Lung (tissue), 12 donors: ENCODE results near the gene ANKRD55. TPM values are rescaled to one million over a fixed set of nuclear protein-coding genes. Genes with fewer than 3 reads are reported as not detected.

Source experiments
- ATAC-seq: fragments of 200-7000 bp; cut with Tn5 transposase; one replicate; pipeline ENCODE4 v1.9.1; 2020; ENCODE audit warnings: moderate number of reproducible peaks; ENCODE audit not compliant: insufficient read depth, low FRiP score
- DNase-seq, 3 donors: peaks; one replicate each; pipeline ENCODE4 v3.0.0-alpha.2; 2013 to 2017
- H3K27ac ChIP-seq, 2 donors: one replicate each; pipeline ENCODE4 v1.5.1; 2013; ENCODE audit warnings: mild to moderate bottlenecking in 2 of 2, moderate library complexity in 2 of 2, control low read depth in 1 of 2, inconsistent platforms in 1 of 2, low read depth in 1 of 2, low read length in 1 of 2
- H3K27me3 ChIP-seq, 3 donors: one replicate each; pipeline ENCODE4 v1.5.1; 2013; ENCODE audit warnings: low read length in 2 of 3; ENCODE audit not compliant: control insufficient read depth in 3 of 3, insufficient read depth in 3 of 3
- H3K36me3 ChIP-seq, 4 donors: one replicate each; pipeline ENCODE4 v1.5.1; 2013; ENCODE audit warnings: low read length in 4 of 4, mild to moderate bottlenecking in 1 of 4, moderate library complexity in 1 of 4; ENCODE audit not compliant: control insufficient read depth in 4 of 4, insufficient read depth in 4 of 4
- H3K4me1 ChIP-seq, 5 donors: one replicate each; pipeline ENCODE4 v1.5.1; 2013; ENCODE audit warnings: low read length in 5 of 5, mild to moderate bottlenecking in 2 of 5, moderate library complexity in 1 of 5; ENCODE audit not compliant: control insufficient read depth in 5 of 5, insufficient read depth in 5 of 5
- H3K4me3 ChIP-seq: one replicate; pipeline ENCODE4 v1.5.1; 2013; ENCODE audit warnings: mild to moderate bottlenecking, control low read depth, moderate library complexity
- H3K9ac ChIP-seq, 2 donors: one replicate each; pipeline ENCODE4 v1.5.1; 2013; ENCODE audit warnings: low read length in 2 of 2, control low read depth in 1 of 2; ENCODE audit not compliant: insufficient read depth in 1 of 2
- H3K9me3 ChIP-seq, 4 donors: one replicate each; pipeline ENCODE4 v1.5.1; 2013; ENCODE audit warnings: low read length in 3 of 4, mild to moderate bottlenecking in 1 of 4, moderate library complexity in 1 of 4; ENCODE audit not compliant: control insufficient read depth in 4 of 4, insufficient read depth in 3 of 4
- WGBS, 2 donors: extraction: QIAGEN DNeasy Blood & Tissue Kit; methylation state at CpG; one replicate each; pipeline ENCODE4 v1.1.7; 2013; 5-methylcytosine and 5-hydroxymethylcytosine counted together
- polyA plus RNA-seq, 2 donors: library from polyadenylated mRNA; stranded (reverse); fragments of 200-250 nt; gene quantifications; one replicate each; pipeline ENCODE4 v1.2.1, GENCODE V29; 2013
- total RNA-seq, 2 donors: library from RNA; depleted of rRNA in 1 of 2; stranded (reverse); fragments of >200 nt in 1 of 2; gene quantifications; one replicate each; pipeline ENCODE4 v1.2.1, GENCODE V29; 2014 to 2021
- TF ChIP-seq, protein P1 (sequence below): IDR thresholded peaks from 2 replicates; pipeline ENCODE4 v1.5.1; 2012; ENCODE audit warnings: mild to moderate bottlenecking; ENCODE audit errors: control extremely low read depth, extremely low read depth
- donor health status: control.
- donor health status: control.
- donor health status: Bipolar disorder and iron deficiency.
- donor health status: healthy.
- donor health status: DM: yes; HTN: yes; CAD: no.

ANKRD55 gene
- total and polyA plus RNA-seq, 4 donors: 0.06 to 0.50 (median 0.28) TPM

DNA sequence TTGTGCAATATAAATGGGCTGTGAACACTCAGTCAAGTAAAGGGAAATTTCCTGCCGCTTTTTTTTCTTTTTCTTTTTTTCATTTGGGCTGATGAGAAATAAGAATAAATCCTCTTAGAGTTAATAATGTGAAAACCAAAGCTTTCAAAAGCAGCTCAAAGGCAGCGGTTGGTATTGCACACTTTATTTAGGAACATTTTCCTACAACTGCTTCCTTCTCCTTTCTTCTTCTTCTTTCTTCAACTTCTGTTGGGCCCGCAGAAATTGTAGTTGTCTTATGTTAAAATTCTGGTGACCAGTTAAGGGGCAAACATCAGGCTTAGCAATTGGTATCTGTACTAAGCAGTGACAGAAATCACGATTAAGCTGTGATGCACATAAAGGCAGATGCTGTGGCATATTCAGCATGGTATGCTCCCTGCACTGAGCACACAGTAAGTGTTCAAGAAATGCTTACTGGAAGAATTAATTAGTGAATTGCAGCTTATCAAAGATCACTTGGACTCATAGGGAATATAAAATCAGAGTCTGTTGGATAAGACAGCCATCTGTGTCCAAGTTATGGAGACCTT, 85.4 kb downstream of the ANKRD55 start:
- Histone ChIP-seq H3K9ac (no peak overlapping the region), H3K9me3 (no peaks in the 10 kb centered on the region), H3K27ac (no peak overlapping the region), H3K27me3 (no peaks in the 10 kb centered on the region), H3K36me3 (no peaks in the 10 kb centered on the region), H3K4me3 (no peak overlapping the region), H3K4me1 (peaks cover 0 to 8% (median 0%) of the 10 kb centered on the region in 5 donors)
- ATAC-seq (no peak), DNase-seq (no peak)
- WGBS, 2 donors: 28 to 62% methylated on average over 4 of the region's 4 CpGs
- TF ChIP-seq, protein P1, sequence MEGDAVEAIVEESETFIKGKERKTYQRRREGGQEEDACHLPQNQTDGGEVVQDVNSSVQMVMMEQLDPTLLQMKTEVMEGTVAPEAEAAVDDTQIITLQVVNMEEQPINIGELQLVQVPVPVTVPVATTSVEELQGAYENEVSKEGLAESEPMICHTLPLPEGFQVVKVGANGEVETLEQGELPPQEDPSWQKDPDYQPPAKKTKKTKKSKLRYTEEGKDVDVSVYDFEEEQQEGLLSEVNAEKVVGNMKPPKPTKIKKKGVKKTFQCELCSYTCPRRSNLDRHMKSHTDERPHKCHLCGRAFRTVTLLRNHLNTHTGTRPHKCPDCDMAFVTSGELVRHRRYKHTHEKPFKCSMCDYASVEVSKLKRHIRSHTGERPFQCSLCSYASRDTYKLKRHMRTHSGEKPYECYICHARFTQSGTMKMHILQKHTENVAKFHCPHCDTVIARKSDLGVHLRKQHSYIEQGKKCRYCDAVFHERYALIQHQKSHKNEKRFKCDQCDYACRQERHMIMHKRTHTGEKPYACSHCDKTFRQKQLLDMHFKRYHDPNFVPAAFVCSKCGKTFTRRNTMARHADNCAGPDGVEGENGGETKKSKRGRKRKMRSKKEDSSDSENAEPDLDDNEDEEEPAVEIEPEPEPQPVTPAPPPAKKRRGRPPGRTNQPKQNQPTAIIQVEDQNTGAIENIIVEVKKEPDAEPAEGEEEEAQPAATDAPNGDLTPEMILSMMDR: no peak

GRCh38 chr5:56147106-56147505, 86.0 kb downstream of the ANKRD55 start:
- Histone ChIP-seq H3K27ac (no peak overlapping the region), H3K9ac (no peak overlapping the region), H3K27me3 (no peaks in the 10 kb centered on the region), H3K4me1 (peaks cover 0 to 5% (median 0%) of the 10 kb centered on the region in 5 donors), H3K36me3 (no peaks in the 10 kb centered on the region), H3K4me3 (no peak overlapping the region), H3K9me3 (no peaks in the 10 kb centered on the region)
- ATAC-seq (no peak), DNase-seq (no peak)
- TF ChIP-seq, protein P1: no peak

DNA sequence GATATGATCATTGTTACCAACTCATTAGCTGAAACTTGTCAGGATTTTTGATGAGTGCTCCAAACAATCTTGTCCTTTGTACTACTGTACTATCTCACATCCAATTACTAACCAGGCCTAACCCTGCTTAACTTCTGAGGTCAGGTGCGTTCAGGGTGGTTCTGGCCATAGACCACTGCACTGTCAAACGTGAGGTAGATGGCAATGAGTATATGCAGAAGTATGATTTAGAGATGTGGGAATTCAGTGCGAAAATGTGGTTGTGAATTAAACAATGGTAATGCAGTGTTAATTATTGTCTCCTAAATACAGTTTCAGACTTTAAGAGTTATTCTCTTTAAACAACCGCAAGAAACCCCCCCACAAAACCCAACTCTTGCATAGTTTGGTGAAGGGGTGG, 86.5 kb downstream of the ANKRD55 start:
- Histone ChIP-seq H3K36me3 (no peaks in the 10 kb centered on the region), H3K4me3 (no peak overlapping the region), H3K9ac (no peak overlapping the region), H3K9me3 (no peaks in the 10 kb centered on the region), H3K4me1 (peaks cover 0 to 5% (median 0%) of the 10 kb centered on the region in 5 donors), H3K27me3 (no peaks in the 10 kb centered on the region), H3K27ac (no peak overlapping the region)
- DNase-seq (no peak), ATAC-seq (no peak)
- TF ChIP-seq, protein P1: no peak
- 86 to 94% methylated on average over 4 of the region's 4 CpGs for WGBS, 2 donors

DNA sequence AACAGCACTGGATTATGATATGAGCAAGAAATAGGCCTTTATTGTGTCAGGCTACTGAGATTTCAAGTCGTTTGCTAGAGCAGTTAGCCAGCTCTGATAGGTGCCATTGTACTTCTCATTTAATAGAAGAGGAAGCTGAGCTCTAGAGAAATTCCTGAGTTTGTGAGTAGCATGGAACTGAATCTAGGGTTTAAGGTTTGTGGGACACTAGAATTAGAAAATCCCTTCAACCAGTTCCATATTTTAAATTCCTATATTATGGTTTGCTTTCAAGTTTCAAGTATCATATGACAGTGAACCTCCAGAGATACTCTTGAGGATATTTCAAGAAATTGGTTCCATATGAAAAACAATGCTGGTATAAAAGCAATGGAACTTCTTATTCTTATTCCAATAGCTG, 87.6 kb downstream of the ANKRD55 start:
- Histone ChIP-seq H3K4me1 (peaks cover 0 to 5% (median 0%) of the 10 kb centered on the region in 5 donors), H3K27ac (no peak overlapping the region), H3K36me3 (no peaks in the 10 kb centered on the region), H3K4me3 (no peak overlapping the region), H3K9me3 (no peaks in the 10 kb centered on the region), H3K27me3 (no peaks in the 10 kb centered on the region), H3K9ac (no peak overlapping the region)
- DNase-seq: no peak
- 22 to 60% methylated on average over 1 of the region's 1 CpG for WGBS, 2 donors
- no peak for ATAC-seq
- TF ChIP-seq, protein P1: no peak
